GM23248 (cell line): Measurements from ENCODE around the gene OXA1L. TPM values are rescaled to one million over a fixed set of nuclear protein-coding genes. Genes with fewer than 3 reads are reported as not detected.

Experiments
- DNase-seq: peaks from one replicate; pipeline ENCODE4 v3.0.0-alpha.2; 2015
- H2AFZ ChIP-seq: fragments of 200-600 bp; sonication (generic); 2 replicates; pipeline ENCODE4 v1.6.1; 2016; ENCODE audit warnings: antibody characterized with exemption
- H3F3A ChIP-seq: fragments of 200-600 bp; sonication (generic); 2 replicates; pipeline ENCODE4 v1.6.1; 2016; ENCODE audit warnings: mild to moderate bottlenecking, antibody characterized with exemption, mixed run types; ENCODE audit not compliant: insufficient read depth
- H3K27ac ChIP-seq: fragments of 200-600 bp; sonication (generic); 2 replicates; pipeline ENCODE4 v1.5.1; 2016; ENCODE audit warnings: mild to moderate bottlenecking
- H3K27me3 ChIP-seq: fragments of 200-600 bp; sonication (generic); replicated peaks from 2 replicates; pipeline ENCODE4 v1.6.1; 2016; ENCODE audit warnings: mild to moderate bottlenecking; ENCODE audit not compliant: insufficient read depth
- H3K36me3 ChIP-seq: fragments of 200-600 bp; sonication (generic); 2 replicates; pipeline ENCODE4 v1.6.1; 2016; ENCODE audit warnings: low read depth, mild to moderate bottlenecking
- H3K4me1 ChIP-seq: fragments of 200-600 bp; sonication (generic); 2 replicates; pipeline ENCODE4 v1.6.1; 2016; ENCODE audit warnings: mild to moderate bottlenecking; ENCODE audit not compliant: insufficient read depth
- H3K4me2 ChIP-seq: fragments of 200-600 bp; sonication (generic); one replicate; pipeline ENCODE4 v1.6.1; 2016; ENCODE audit warnings: mild to moderate bottlenecking; ENCODE audit not compliant: unreplicated experiment
- H3K4me3 ChIP-seq: fragments of 200-600 bp; sonication (generic); 2 replicates; pipeline ENCODE4 v1.5.1; 2016; ENCODE audit warnings: mild to moderate bottlenecking
- H3K79me2 ChIP-seq: fragments of 200-600 bp; sonication (generic); 2 replicates; pipeline ENCODE4 v1.6.1; 2016; ENCODE audit warnings: mild to moderate bottlenecking; ENCODE audit not compliant: insufficient read depth
- H3K9ac ChIP-seq: fragments of 200-600 bp; sonication (generic); 2 replicates; pipeline ENCODE4 v1.6.1; 2016; ENCODE audit warnings: mild to moderate bottlenecking
- H3K9me2 ChIP-seq: fragments of 200-600 bp; sonication (generic); 2 replicates; pipeline ENCODE4 v1.6.1; 2016; ENCODE audit warnings: mixed run types, mild to moderate bottlenecking, moderate library complexity; ENCODE audit not compliant: insufficient read depth
- H3K9me3 ChIP-seq: fragments of 200-600 bp; sonication (generic); one replicate; pipeline ENCODE4 v1.6.1; 2017; ENCODE audit warnings: low read depth
- H4K20me1 ChIP-seq: fragments of 200-600 bp; sonication (generic); 2 replicates; pipeline ENCODE4 v1.6.0; 2016; ENCODE audit not compliant: insufficient read depth
- EZH2 ChIP-seq: fragments of 200-600 bp; sonication (generic); IDR thresholded peaks from 2 replicates; pipeline ENCODE4 v1.6.1; 2018; ENCODE audit warnings: antibody characterized with exemption, mild to moderate bottlenecking; ENCODE audit not compliant: insufficient read depth, poor library complexity, severe bottlenecking
- EZH2phosphoT487 ChIP-seq: fragments of 200-600 bp; sonication (generic); IDR thresholded peaks from 2 replicates; pipeline ENCODE4 v1.6.1; 2018; ENCODE audit warnings: antibody characterized with exemption, moderate library complexity, mild to moderate bottlenecking, low read depth; ENCODE audit not compliant: insufficient read depth
- WGBS, 2 experiments: methylation state at CpG; one replicate each; pipeline ENCODE4 v1.1.6; 2015 to 2017; ENCODE audit warnings: low lambda C conversion rate in 2 of 2, low coverage in 1 of 2; ENCODE audit errors: missing lambda C conversion rate in 2 of 2; 5-methylcytosine and 5-hydroxymethylcytosine counted together
- in situ Hi-C: fragments of 300-500 bp; cut with MboI; formaldehyde crosslinking; loops from 2 replicates; pipeline ENCODE4 v1.15.0; 2020
- polyA plus RNA-seq: library from polyadenylated mRNA; unstranded; fragments of >200 nt; fragmentation: Nextera tagmentation; extraction: Ambion mirVana; gene quantifications from 2 replicates; pipeline ENCODE4 v1.2.1, GENCODE V29; 2016
- total RNA-seq: library from RNA; depleted of rRNA; stranded (reverse); fragments of >200 nt; shearing (Covaris generic); gene quantifications from 2 replicates; pipeline ENCODE4 v1.2.3, GENCODE V29; 2014

OXA1L gene
- total and polyA plus RNA-seq, 2 experiments from 2014 or later = 48.1 to 78.6 TPM

- DNase-seq = no peak
- H2AFZ ChIP-seq = no peak overlapping the region
- H3K4me2 ChIP-seq = no peak overlapping the region
- no peaks in the 10 kb centered on the region for H3K36me3 ChIP-seq
- no peaks in the 10 kb centered on the region for H4K20me1 ChIP-seq
- H3K27ac ChIP-seq = no peak overlapping the region
- no peaks in the 10 kb centered on the region for H3K9me3 ChIP-seq
- H3F3A ChIP-seq = peaks cover 8% of the 10 kb centered on the region; the same call in 1 of the 2 replicates
- in situ Hi-C loops = no loop called here
- no peaks in the 10 kb centered on the region for H3K4me1 ChIP-seq
- H3K27me3 ChIP-seq = no peaks in the 10 kb centered on the region; the same call in 1 of the 2 replicates
- no peaks in the 10 kb centered on the region for H3K79me2 ChIP-seq
- TF ChIP-seq EZH2phosphoT487 (no peak), EZH2 (no peak)
- H3K4me3 ChIP-seq = no peak overlapping the region
- H3K9me2 ChIP-seq = no peaks in the 10 kb centered on the region
- H3K9ac ChIP-seq = no peak overlapping the region
- 71 to 77% methylated on average over 5 of the region's 5 CpGs for WGBS, 2 experiments
These were observed 27.5 kb downstream of the OXA1L start for GRCh38 chr14:22793976-22794375.

GRCh38 chr14:22794551-22794951, 28.1 kb downstream of the OXA1L start:
- H3K9ac ChIP-seq = no peak overlapping the region
- no peaks in the 10 kb centered on the region; the same call in 1 of the 2 replicates for H3K27me3 ChIP-seq
- no peaks in the 10 kb centered on the region for H3K9me2 ChIP-seq
- no peaks in the 10 kb centered on the region for H3K36me3 ChIP-seq
- no peak overlapping the region for H3K27ac ChIP-seq
- H4K20me1 ChIP-seq = no peaks in the 10 kb centered on the region
- in situ Hi-C loops = no loop called here
- DNase-seq = no peak
- H2AFZ ChIP-seq = no peak overlapping the region
- WGBS, 2 experiments = 78 to 80% methylated on average over 7 of the region's 7 CpGs
- no peak for TF ChIP-seq EZH2phosphoT487
- TF ChIP-seq EZH2 = no peak
- H3F3A ChIP-seq = peaks cover 8% of the 10 kb centered on the region; the same call in 1 of the 2 replicates
- no peaks in the 10 kb centered on the region for H3K9me3 ChIP-seq
- H3K4me1 ChIP-seq = no peaks in the 10 kb centered on the region
- no peak overlapping the region for H3K4me2 ChIP-seq
- H3K79me2 ChIP-seq = no peaks in the 10 kb centered on the region
- H3K4me3 ChIP-seq = no peak overlapping the region

- Histone ChIP-seq H4K20me1 (no peaks in the 10 kb centered on the region), H3K4me3 (no peak overlapping the region), H2AFZ (no peak overlapping the region), H3K9ac (no peak overlapping the region), H3K4me1 (no peaks in the 10 kb centered on the region), H3K27me3 (no peaks in the 10 kb centered on the region; the same call in 1 of the 2 replicates), H3F3A (peaks cover 4% of the 10 kb centered on the region; the same call in 1 of the 2 replicates), H3K9me2 (no peaks in the 10 kb centered on the region), H3K9me3 (no peaks in the 10 kb centered on the region), H3K27ac (no peak overlapping the region), H3K36me3 (no peaks in the 10 kb centered on the region), H3K79me2 (no peaks in the 10 kb centered on the region), H3K4me2 (no peak overlapping the region)
- DNase-seq = no peak
- WGBS, 2 experiments = 44 to 55% methylated on average over 5 of the region's 5 CpGs
- TF ChIP-seq EZH2phosphoT487 (no peak), EZH2 (no peak)
- in situ Hi-C loops = no loop called here
These were observed 29.7 kb downstream of the OXA1L start for GRCh38 chr14:22796087-22796707.

GRCh38 chr14:22797017-22797917, 30.8 kb downstream of the OXA1L start:
- Histone ChIP-seq H3K9ac (no peak overlapping the region), H3K27ac (no peak overlapping the region), H3F3A (no peaks in the 10 kb centered on the region), H3K9me2 (no peaks in the 10 kb centered on the region), H3K4me1 (no peaks in the 10 kb centered on the region), H3K9me3 (no peaks in the 10 kb centered on the region), H2AFZ (no peak overlapping the region), H4K20me1 (no peaks in the 10 kb centered on the region), H3K4me2 (no peak overlapping the region), H3K36me3 (no peaks in the 10 kb centered on the region), H3K79me2 (no peaks in the 10 kb centered on the region), H3K27me3 (no peaks in the 10 kb centered on the region; the same call in 1 of the 2 replicates), H3K4me3 (no peak overlapping the region)
- WGBS, 2 experiments = 18 to 27% methylated on average over 5 of the region's 5 CpGs
- in situ Hi-C loops = no loop called here
- TF ChIP-seq EZH2 = no peak
- no peak for TF ChIP-seq EZH2phosphoT487
- DNase-seq = no peak
